ENCODE measurements around the gene TH.

Gene TH

DNA sequence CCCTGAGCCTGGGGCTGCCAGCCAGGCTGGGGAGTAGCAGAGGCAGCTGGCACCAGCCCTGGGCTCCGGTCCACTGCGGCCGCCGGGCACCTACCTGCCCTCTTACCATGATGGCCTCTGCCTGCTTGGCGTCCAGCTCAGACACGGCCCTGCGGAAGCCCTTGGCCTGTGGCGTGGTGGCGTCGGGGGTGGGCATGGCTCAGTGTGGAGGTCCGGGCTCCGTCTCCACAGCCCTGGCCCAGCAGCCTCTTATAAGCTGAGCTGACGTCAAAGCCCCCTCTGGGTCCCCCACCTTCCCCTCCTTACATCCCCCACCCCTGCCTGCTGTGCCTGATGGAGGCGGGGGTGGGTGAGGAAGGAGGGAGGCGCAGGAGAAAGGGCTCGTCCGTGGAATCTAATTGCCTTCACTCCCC is at the start of gene TH:
TH (minus strand) TSS at position 225 of the 413 bp plus-strand sequence; CDS start at position 196, 29 bp downstream.
- no peaks in the 10 kb centered on the region for H3K36me3 ChIP-seq (ENCODE audit: insufficient read depth, low read length)
- no peak within 1 kb of the TSS for H3K4me3 ChIP-seq (ENCODE audit: low read length)
- peaks cover 2% of the 10 kb centered on the region for H3K27me3 ChIP-seq (ENCODE audit: insufficient read depth, low read length)
- H3K9me3 ChIP-seq (ENCODE audit: low read length): no peaks in the 10 kb centered on the region
- H3K4me1 ChIP-seq (ENCODE audit: insufficient read depth, low read length): peaks cover 3% of the 10 kb centered on the region
- no peak within 1 kb of the TSS for H2AFZ ChIP-seq (ENCODE audit: low read depth, low read length)

GRCh38 chr11:2221024-2221423 is 49.4 kb upstream of the TH start:
- H3K9me3 ChIP-seq (ENCODE audit: low read length): no peaks in the 10 kb centered on the region
- H3K27me3 ChIP-seq (ENCODE audit: insufficient read depth, low read length): no peaks in the 10 kb centered on the region
- H3K4me3 ChIP-seq (ENCODE audit: low read length): no peak overlapping the region
- no peaks in the 10 kb centered on the region for H3K4me1 ChIP-seq (ENCODE audit: insufficient read depth, low read length)
- no peak overlapping the region for H2AFZ ChIP-seq (ENCODE audit: low read depth, low read length)
- H3K36me3 ChIP-seq (ENCODE audit: insufficient read depth, low read length): no peaks in the 10 kb centered on the region

DNA sequence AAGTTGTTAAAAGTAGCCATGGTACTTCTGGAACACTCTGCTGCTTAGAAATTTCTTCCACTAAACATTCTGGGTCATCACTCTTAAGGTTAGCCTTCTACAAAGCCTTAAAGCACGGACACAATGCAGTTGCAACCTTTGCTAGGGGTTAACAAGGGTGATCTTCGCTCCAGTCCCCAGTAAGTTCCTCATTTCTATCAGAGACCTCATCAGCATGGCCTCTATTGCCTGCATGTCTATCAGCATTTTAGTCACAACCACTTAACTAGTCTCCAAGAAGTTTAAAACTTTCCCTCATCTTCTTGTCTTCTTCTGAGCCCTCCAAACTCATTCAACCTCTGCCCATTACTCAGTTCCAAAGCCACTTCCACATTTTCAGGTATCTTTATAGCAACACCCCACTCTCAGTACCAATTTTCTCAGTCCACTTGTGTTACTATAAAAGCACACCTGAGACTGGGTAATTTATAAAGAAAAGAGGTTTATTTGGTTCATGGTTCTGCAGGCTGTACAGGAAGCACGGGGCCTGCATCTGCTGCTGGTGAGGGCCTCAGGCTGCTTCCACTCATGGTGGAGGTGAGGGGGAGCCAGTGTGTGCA is 48.7 kb upstream of the TH start:
- Histone ChIP-seq H3K27me3 (ENCODE audit: insufficient read depth, low read length) (no peaks in the 10 kb centered on the region), H3K4me1 (ENCODE audit: insufficient read depth, low read length) (no peaks in the 10 kb centered on the region), H3K9me3 (ENCODE audit: low read length) (no peaks in the 10 kb centered on the region), H3K4me3 (ENCODE audit: low read length) (no peak overlapping the region), H3K36me3 (ENCODE audit: insufficient read depth, low read length) (no peaks in the 10 kb centered on the region), H2AFZ (ENCODE audit: low read depth, low read length) (no peak overlapping the region)

GRCh38 chr11:2219318-2220017 is 47.9 kb upstream of the TH start:
- H3K9me3 ChIP-seq (ENCODE audit: low read length): no peaks in the 10 kb centered on the region
- H3K4me1 ChIP-seq (ENCODE audit: insufficient read depth, low read length): no peaks in the 10 kb centered on the region
- H2AFZ ChIP-seq (ENCODE audit: low read depth, low read length): no peak overlapping the region
- H3K36me3 ChIP-seq (ENCODE audit: insufficient read depth, low read length): no peaks in the 10 kb centered on the region
- no peak overlapping the region for H3K4me3 ChIP-seq (ENCODE audit: low read length)
- peaks cover 3% of the 10 kb centered on the region for H3K27me3 ChIP-seq (ENCODE audit: insufficient read depth, low read length)

DNA sequence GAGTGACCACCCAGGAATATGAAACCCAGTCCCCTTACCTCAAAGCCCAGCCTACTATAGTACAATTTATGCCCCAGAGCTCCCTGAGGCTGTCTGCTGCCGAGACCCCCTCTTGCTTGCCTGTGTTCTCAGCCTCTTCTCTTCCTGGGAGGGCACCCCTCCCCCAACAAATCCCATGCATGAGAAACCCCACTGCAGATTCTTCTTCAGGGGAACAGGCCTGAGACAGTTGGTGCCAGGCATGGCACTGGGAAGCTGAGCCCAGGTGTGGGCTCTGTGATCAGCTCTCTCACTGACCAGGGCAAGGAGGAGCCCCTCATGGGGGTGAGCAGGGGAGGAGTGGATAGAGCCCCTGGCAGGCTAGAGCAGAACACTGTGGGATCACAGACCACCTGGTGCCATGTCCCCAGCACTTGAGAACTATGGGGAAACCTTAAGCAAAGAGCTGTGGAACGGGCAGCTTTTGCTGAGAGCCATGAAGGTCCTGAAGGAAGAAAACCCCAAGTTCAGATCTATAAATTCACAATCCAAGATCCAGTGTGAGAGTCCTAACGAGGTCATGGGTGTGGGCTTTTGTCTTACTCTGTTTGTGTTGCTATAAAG is 46.5 kb upstream of the TH start:
- Histone ChIP-seq H3K4me3 (ENCODE audit: low read length) (no peak overlapping the region), H3K9me3 (ENCODE audit: low read length) (no peaks in the 10 kb centered on the region), H3K27me3 (ENCODE audit: insufficient read depth, low read length) (peaks cover 12% of the 10 kb centered on the region), H2AFZ (ENCODE audit: low read depth, low read length) (no peak overlapping the region), H3K4me1 (ENCODE audit: insufficient read depth, low read length) (peaks cover 3% of the 10 kb centered on the region), H3K36me3 (ENCODE audit: insufficient read depth, low read length) (no peaks in the 10 kb centered on the region)

DNA sequence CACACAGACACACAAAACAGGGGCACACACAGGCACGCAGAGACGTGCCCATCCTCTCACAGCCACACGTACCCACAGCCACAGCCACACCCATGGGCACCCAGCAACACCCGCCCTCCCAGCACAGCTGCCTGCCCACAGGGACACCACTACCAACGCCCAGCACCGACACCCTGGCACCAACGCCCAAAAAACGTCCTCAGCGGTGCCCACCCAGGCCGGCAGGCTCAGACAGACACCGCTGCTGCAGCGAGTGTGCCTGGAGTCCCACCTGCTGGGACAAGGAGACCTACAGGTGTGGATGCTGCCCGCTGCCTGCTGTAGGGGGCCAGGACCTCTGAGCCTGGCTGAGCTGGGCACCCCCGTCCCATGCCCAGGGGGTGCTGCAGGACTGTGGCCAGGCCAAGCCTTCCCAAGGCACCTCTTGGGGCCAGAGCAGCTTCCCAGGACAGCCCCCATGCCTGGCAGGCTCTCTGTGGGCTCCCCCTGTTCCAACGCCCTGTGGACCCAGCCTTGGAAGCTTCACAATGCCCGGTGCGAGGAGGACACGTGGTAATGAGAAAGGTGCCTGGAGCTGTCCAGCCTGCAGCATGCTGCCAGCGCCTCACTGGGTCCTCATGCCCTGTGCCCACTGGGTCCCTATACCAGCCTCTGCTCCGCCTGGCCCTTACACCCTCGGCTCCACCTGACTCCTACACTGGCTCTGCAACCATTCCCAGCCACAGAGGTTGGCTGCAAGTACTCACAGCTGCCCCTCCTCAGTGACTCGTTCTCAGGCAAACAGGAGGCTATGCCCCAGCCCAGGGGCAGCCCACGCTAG is 45.8 kb upstream of the TH start:
- Histone ChIP-seq H2AFZ (ENCODE audit: low read depth, low read length) (no peak overlapping the region), H3K4me1 (ENCODE audit: insufficient read depth, low read length) (peaks cover 6% of the 10 kb centered on the region), H3K36me3 (ENCODE audit: insufficient read depth, low read length) (no peaks in the 10 kb centered on the region), H3K9me3 (ENCODE audit: low read length) (no peaks in the 10 kb centered on the region), H3K4me3 (ENCODE audit: low read length) (no peak overlapping the region), H3K27me3 (ENCODE audit: insufficient read depth, low read length) (peaks cover 18% of the 10 kb centered on the region)

DNA sequence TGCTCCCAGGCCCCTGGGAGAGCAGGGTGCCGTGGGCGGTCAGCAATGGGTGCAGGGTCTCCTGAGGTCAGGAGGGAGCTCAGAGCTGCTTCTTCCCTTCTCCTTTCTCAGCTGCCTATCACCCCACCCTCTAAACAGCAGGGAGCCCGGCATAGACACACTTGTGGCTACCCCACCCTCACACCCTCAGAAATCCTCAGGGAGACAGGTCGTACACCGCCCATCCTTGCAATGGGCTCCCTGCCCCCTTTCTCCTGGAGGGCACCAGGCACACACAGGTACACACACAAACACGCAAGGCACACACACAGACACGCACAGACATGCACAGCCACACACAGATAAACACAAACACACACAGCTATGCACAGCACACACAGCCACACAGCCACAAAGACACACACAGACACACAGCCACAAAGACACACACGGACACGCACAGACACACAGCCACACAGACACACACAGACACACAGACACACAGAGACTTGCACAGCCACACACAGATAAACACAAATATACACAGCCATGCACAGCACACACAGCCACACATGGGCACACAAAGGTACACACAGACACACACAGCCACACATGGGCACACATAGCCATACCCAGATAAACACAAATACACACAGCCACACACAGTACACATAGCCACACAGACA is 44.9 kb upstream of the TH start:
- Histone ChIP-seq H3K27me3 (ENCODE audit: insufficient read depth, low read length) (peaks cover 20% of the 10 kb centered on the region), H3K9me3 (ENCODE audit: low read length) (no peaks in the 10 kb centered on the region), H3K4me1 (ENCODE audit: insufficient read depth, low read length) (peaks cover 6% of the 10 kb centered on the region), H3K4me3 (ENCODE audit: low read length) (no peak overlapping the region), H2AFZ (ENCODE audit: low read depth, low read length) (no peak overlapping the region), H3K36me3 (ENCODE audit: insufficient read depth, low read length) (no peaks in the 10 kb centered on the region)

GRCh38 chr11:2215561-2216399 is 44.2 kb upstream of the TH start:
- H2AFZ ChIP-seq (ENCODE audit: low read depth, low read length): no peak overlapping the region
- H3K4me1 ChIP-seq (ENCODE audit: insufficient read depth, low read length): peaks cover 6% of the 10 kb centered on the region
- peaks cover 20% of the 10 kb centered on the region for H3K27me3 ChIP-seq (ENCODE audit: insufficient read depth, low read length)
- H3K4me3 ChIP-seq (ENCODE audit: low read length): no peak overlapping the region
- H3K9me3 ChIP-seq (ENCODE audit: low read length): no peaks in the 10 kb centered on the region
- no peaks in the 10 kb centered on the region for H3K36me3 ChIP-seq (ENCODE audit: insufficient read depth, low read length)

DNA sequence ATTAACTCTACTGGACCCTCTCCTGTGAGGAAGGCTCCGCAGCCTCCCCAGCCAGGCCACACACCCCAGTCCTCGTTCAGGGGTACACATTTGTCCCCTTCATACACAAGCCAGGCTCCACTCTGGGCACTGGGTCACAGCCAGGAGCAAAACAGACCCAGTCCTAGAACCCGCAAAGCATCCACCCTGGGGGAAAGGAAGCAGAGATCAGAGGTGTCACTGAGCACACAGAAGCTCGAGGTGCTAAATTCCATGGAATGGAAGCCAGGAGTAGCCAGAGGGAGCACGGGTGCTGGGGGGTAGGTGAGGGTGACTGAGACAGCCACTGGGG is 43.6 kb upstream of the TH start:
- Histone ChIP-seq H3K9me3 (ENCODE audit: low read length) (no peaks in the 10 kb centered on the region), H3K4me1 (ENCODE audit: insufficient read depth, low read length) (peaks cover 6% of the 10 kb centered on the region), H3K36me3 (ENCODE audit: insufficient read depth, low read length) (no peaks in the 10 kb centered on the region), H2AFZ (ENCODE audit: low read depth, low read length) (no peak overlapping the region), H3K4me3 (ENCODE audit: low read length) (no peak overlapping the region), H3K27me3 (ENCODE audit: insufficient read depth, low read length) (peaks cover 20% of the 10 kb centered on the region)

DNA sequence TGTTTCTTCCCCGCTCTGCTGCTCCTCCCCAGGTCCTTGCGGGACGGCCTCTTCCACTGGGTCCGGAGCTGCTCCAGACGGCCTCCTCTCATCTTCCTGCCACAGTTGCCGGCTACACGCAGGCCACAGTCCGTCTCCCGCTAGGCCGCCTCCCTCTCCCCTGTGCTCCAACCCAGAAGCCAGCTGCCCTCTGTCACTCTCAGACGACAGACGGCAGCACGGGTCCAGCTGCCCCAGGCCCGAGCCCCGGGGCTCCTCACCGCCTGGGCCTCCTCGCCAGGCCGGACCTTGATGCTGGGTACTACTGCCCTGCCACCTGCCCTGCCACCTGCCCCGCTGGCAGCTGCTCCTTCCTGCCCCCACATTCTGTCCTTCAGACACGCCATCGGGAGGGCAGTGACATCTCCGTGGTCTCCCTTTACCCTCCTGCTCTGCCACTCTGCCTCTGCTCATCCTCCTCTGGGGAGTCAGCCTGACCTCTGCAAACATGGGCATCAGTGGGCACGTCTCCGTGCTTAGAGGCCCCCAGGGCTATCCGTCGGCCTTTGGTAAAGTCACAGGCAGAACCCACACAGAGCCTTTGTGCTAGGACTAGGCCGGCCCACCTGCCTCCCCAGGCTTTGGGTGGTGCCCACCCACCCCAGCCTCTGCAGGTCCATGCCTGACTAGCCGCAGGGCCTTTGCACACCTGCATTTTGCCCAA is 43.1 kb upstream of the TH start:
- peaks cover 20% of the 10 kb centered on the region for H3K27me3 ChIP-seq (ENCODE audit: insufficient read depth, low read length)
- H3K4me1 ChIP-seq (ENCODE audit: insufficient read depth, low read length): peaks cover 6% of the 10 kb centered on the region
- H3K9me3 ChIP-seq (ENCODE audit: low read length): no peaks in the 10 kb centered on the region
- H2AFZ ChIP-seq (ENCODE audit: low read depth, low read length): no peak overlapping the region
- H3K4me3 ChIP-seq (ENCODE audit: low read length): no peak overlapping the region
- H3K36me3 ChIP-seq (ENCODE audit: insufficient read depth, low read length): no peaks in the 10 kb centered on the region

DNA sequence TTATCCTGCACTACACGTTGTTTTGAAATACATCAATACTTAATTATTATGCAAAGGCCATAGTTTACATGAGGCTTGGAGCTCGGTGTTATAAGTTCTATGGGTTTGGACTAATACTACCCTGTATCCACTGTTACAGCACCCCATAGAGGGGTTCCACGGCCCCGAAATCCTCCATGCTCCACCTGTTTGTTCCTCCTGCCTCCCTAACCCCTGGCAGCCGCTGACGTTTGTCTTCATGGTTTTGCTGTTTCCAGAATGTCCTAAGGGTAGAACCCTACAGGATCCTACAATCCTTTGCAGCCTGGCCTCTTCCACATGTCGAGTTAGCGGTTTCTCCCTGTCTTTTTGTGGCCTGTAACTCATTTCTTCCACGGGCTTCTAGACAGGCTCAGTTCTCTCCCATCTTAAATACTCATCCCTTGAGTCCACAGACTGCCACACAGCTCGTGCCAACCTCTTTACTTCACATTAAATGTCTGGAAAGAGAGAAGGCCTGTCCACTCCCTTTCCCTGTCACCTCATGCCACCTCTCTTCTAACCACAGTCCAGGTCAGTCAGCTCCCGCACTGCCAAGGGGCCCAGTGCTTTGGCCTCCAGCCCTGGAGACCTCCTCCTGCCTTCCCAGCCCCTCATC is 42.4 kb upstream of the TH start:
- Histone ChIP-seq H3K4me3 (ENCODE audit: low read length) (no peak overlapping the region), H3K36me3 (ENCODE audit: insufficient read depth, low read length) (no peaks in the 10 kb centered on the region), H3K4me1 (ENCODE audit: insufficient read depth, low read length) (peaks cover 6% of the 10 kb centered on the region), H3K27me3 (ENCODE audit: insufficient read depth, low read length) (peaks cover 20% of the 10 kb centered on the region), H3K9me3 (ENCODE audit: low read length) (no peaks in the 10 kb centered on the region), H2AFZ (ENCODE audit: low read depth, low read length) (no peak overlapping the region)

Measured in neuron (in vitro differentiated cells).